ENCODE results near the gene C1orf226. TPM values are rescaled to one million over a fixed set of nuclear protein-coding genes. Genes with fewer than 3 reads are reported as not detected.

The C1orf226 gene
- total and polyA plus RNA-seq, 11 donors, result 1.6 to 10.8 (median 5.9) TPM

DNA sequence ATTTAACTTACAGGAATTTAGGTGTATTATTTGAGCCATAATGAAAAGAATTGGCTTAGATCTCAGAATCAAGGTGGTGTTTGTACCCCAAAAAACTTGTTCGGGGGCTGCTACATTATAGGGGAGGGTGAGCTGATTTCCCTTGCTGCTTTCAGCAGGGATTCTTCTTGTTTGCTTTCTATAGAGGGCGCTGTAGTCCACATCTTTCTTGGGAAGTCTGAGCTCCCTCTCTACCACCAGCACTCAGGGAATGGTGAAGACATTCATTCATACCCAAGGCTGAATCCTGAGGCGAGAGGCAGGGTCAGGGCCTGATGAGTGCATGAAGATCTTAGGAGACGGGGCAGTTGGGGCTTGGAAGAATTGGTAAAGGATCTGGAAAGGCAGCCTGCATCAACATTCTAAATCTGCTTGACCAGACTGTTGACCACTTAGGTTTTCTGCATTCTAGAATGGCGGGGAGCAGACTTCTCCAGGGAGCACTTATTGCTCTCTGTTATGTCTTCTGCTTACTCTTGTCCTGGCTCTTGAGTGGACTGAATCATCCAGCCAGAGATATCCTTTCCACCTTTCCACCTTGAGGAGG, 23.8 kb upstream of the C1orf226 start:
- intact Hi-C loops (cut with DNase I), result no loop called here
- TF ChIP-seq POLR2A (IDR thresholded peaks at IDR 0.05), result no peak
- TF ChIP-seq, protein P1, sequence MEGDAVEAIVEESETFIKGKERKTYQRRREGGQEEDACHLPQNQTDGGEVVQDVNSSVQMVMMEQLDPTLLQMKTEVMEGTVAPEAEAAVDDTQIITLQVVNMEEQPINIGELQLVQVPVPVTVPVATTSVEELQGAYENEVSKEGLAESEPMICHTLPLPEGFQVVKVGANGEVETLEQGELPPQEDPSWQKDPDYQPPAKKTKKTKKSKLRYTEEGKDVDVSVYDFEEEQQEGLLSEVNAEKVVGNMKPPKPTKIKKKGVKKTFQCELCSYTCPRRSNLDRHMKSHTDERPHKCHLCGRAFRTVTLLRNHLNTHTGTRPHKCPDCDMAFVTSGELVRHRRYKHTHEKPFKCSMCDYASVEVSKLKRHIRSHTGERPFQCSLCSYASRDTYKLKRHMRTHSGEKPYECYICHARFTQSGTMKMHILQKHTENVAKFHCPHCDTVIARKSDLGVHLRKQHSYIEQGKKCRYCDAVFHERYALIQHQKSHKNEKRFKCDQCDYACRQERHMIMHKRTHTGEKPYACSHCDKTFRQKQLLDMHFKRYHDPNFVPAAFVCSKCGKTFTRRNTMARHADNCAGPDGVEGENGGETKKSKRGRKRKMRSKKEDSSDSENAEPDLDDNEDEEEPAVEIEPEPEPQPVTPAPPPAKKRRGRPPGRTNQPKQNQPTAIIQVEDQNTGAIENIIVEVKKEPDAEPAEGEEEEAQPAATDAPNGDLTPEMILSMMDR (IDR thresholded peaks at IDR 0.05), result peak in 9 of 12 donors; percentile 6 to 49 (median 23)
- Histone ChIP-seq H3K27ac (no peak overlapping the region), H3K27me3 (no peaks in the 10 kb centered on the region), H3K4me3 (no peak overlapping the region), H3K9me3 (no peaks in the 10 kb centered on the region), H3K36me3 (peaks cover 0 to 7% (median 0%) of the 10 kb centered on the region in 9 donors), H3K4me1 (peaks cover 0 to 8% (median 0%) of the 10 kb centered on the region in 12 donors)
- WGBS, 4 donors, result 55 to 74% (median 67%) methylated on average over 4 to 5 of the region's 5 CpGs
- no peak for DNase-seq
- no peak for ATAC-seq

DNA sequence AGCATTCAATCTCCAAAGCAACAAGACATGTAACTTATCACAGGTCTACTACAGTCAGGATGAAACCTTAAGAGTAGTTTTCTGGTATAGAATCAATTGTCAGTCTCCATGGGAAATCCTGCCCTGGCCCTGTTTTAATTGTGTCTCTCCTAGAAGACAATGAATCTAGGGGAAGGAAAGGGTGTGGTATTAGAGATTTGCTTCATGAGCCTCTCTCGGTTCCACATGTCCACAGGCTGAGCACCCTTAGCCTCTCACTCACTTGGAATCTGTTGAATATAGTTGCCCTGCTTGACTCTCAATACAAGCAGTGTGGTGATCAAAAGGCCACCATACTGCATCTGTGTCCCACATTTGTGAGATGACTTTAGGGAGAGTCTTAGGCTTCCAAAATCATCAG, 22.6 kb upstream of the C1orf226 start:
- WGBS, 4 donors, result 56 to 72% (median 60%) methylated on average over 1 of the region's 1 CpG
- H3K27ac ChIP-seq, result no peak overlapping the region
- no peak overlapping the region for H3K4me3 ChIP-seq
- no peak for DNase-seq
- intact Hi-C loops (cut with DNase I), result no loop called here
- H3K9me3 ChIP-seq, result no peaks in the 10 kb centered on the region
- H3K36me3 ChIP-seq, result peaks cover 0 to 7% (median 0%) of the 10 kb centered on the region in 9 donors
- TF ChIP-seq POLR2A (IDR thresholded peaks at IDR 0.05), result no peak
- TF ChIP-seq, protein P1 (IDR thresholded peaks at IDR 0.05), result no peak
- no peaks in the 10 kb centered on the region for H3K27me3 ChIP-seq
- ATAC-seq, result peak in 2 of 4 donors; percentile 38 to 70
- H3K4me1 ChIP-seq, result peaks cover 0 to 4% (median 0%) of the 10 kb centered on the region in 12 donors

DNA sequence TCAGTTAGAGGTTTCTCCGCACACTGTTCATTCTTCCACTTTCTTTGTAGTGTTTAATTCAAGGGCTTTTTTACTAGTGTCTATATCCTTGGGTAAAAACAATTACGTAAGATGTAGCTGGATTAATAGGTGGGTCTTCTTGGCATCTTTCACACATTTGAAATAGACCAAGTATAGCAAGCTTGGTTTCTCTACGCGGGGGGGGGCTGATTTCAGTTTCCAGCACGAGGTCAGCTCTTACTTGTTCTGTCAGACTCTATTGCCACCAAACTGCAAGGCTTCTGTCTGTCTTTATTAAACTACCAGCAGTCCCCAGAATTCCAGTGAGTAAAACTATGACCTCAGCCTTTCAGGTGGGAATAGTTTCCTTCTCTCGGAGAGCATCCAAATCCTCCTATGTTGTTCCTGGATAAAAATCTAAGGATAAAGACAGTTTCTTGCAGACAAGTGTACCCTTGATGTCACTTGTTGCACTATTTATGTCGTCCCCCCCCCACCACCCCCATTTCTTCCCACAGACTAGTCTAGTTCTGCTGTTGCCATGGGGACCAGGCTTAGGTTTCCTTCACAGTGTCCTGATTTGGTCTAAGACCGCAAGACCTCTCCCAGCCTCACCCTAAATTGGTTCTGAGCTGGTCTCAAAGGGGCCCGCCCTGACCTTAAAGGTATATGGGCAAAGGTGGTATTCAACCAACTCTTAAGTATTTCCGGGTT, 21.8 kb upstream of the C1orf226 start:
- no peak for ATAC-seq
- Histone ChIP-seq H3K4me1 (peaks cover 0 to 3% (median 0%) of the 10 kb centered on the region in 12 donors), H3K4me3 (no peak overlapping the region), H3K9me3 (no peaks in the 10 kb centered on the region), H3K27me3 (no peaks in the 10 kb centered on the region), H3K27ac (no peak overlapping the region), H3K36me3 (peaks cover 0 to 7% (median 0%) of the 10 kb centered on the region in 9 donors)
- intact Hi-C loops (cut with DNase I), result no loop called here
- TF ChIP-seq, protein P1 (IDR thresholded peaks at IDR 0.05), result no peak
- TF ChIP-seq POLR2A (IDR thresholded peaks at IDR 0.05), result no peak
- 92 to 94% (median 92%) methylated on average over 10 of the region's 10 CpGs for WGBS, 4 donors
- DNase-seq, result no peak

DNA sequence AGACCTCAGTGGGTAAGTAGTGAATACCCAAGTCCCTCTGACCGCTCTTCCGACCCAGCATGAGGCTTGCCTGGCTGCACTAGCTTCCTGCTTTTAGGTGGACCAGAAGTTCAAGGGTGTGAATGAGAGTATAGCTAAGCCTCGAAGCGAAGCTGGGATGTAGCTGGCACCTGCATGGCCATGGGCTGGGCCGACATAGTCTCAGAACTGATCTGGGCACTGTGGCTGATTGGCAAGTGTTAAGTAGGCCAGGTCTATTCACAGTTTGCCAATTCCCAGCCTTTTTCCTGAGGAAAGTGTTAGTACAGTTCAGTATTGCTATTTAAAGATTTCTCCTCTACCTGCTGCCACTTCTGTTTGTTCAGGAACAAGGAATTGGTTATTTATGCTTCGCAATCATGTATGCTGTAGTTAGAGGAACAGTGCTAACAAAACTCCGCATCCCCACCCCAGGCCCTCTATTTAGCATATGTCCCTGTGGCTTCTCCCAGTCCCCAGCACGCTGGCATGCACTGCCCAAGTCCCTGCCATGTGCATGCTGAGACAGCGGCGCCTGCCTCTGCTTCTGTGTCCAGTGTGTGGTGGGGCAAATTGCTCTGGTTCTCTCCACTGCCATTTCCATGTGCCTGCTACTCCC, 21.2 kb upstream of the C1orf226 start:
- H3K36me3 ChIP-seq, result peaks cover 0 to 7% (median 0%) of the 10 kb centered on the region in 9 donors
- TF ChIP-seq, protein P1 (IDR thresholded peaks at IDR 0.05), result no peak
- no peak for TF ChIP-seq POLR2A (IDR thresholded peaks at IDR 0.05)
- WGBS, 4 donors, result 93 to 97% (median 96%) methylated on average over 9 to 10 of the region's 10 CpGs
- H3K4me1 ChIP-seq, result peaks cover 0 to 3% (median 0%) of the 10 kb centered on the region in 12 donors
- intact Hi-C loops (cut with DNase I), result no loop called here
- ATAC-seq (no peak), DNase-seq (no peak)
- H3K9me3 ChIP-seq, result no peaks in the 10 kb centered on the region
- no peaks in the 10 kb centered on the region for H3K27me3 ChIP-seq
- H3K4me3 ChIP-seq, result no peak overlapping the region
- H3K27ac ChIP-seq, result no peak overlapping the region

Measured in heart left ventricle (tissue), 16 donors.